Gastroesophageal sphincter (tissue), 3 donors: ENCODE data around the gene PRKAR2B.

Source experiments
- CTCF ChIP-seq, 4 experiments: fragments of 200-600 bp in 2 of 4; fragments of 450-650 bp in 2 of 4; sonication (generic) in 1 of 4; IDR thresholded peaks; one replicate each; pipeline ENCODE4 v1.5.1; 2017 to 2019; ENCODE audit warnings: antibody characterized with exemption in 4 of 4, mild to moderate bottlenecking in 2 of 4, moderate library complexity in 2 of 4
- EP300 ChIP-seq: sonication (generic); formaldehyde crosslinking; IDR thresholded peaks from one replicate; pipeline ENCODE4 v1.6.1; 2017; ENCODE audit warnings: antibody characterized with exemption, mild to moderate bottlenecking
- POLR2A ChIP-seq, 2 donors: fragments of 450-650 bp; IDR thresholded peaks; one replicate each; pipeline ENCODE4 v1.6.1; 2017; ENCODE audit warnings: antibody characterized with exemption in 2 of 2, mild to moderate bottlenecking in 2 of 2, moderate library complexity in 1 of 2
- POLR2AphosphoS5 ChIP-seq: sonication (generic); formaldehyde crosslinking; IDR thresholded peaks from one replicate; pipeline ENCODE4 v1.6.1; 2017; ENCODE audit warnings: antibody characterized with exemption

GRCh38 chr7:107009846-107010203, 34.7 kb upstream of the PRKAR2B start:
- TF ChIP-seq CTCF (IDR thresholded peaks at IDR 0.05): no peak
- TF ChIP-seq POLR2A (IDR thresholded peaks at IDR 0.05): no peak
- TF ChIP-seq POLR2AphosphoS5: no peak
- TF ChIP-seq EP300: no peak
